NCI-H2171 (cell line): ENCODE data around the gene TBC1D4.
A peak's percentile ranks its signal among the peaks of the same experiment; 100 is the strongest.

Experiments
- DNase-seq: peaks from one replicate; lab custom pipeline; 2025; lab: John Stamatoyannopoulos, UW

The TBC1D4 gene

GRCh38 chr13:75391432-75392100, 90.4 kb downstream of the TBC1D4 start:
- DNase-seq, result no peak

GRCh38 chr13:75390229-75390628, 91.7 kb downstream of the TBC1D4 start:
- DNase-seq, result no peak

GRCh38 chr13:75385708-75386083, 96.3 kb downstream of the TBC1D4 start:
- DNase-seq, result no peak

- DNase-seq, result no peak
Measured at GRCh38 chr13:75384879-75385707, 96.9 kb downstream of the TBC1D4 start.

GRCh38 chr13:75383064-75383715, 98.8 kb downstream of the TBC1D4 start:
- DNase-seq, result no peak

- no peak for DNase-seq
Measured at GRCh38 chr13:75378301-75378700, 103.7 kb downstream of the TBC1D4 start.

GRCh38 chr13:75376792-75377402, 105.1 kb downstream of the TBC1D4 start:
- no peak for DNase-seq

- no peak for DNase-seq
Measured at GRCh38 chr13:75375329-75375728, 106.6 kb downstream of the TBC1D4 start.

GRCh38 chr13:75373988-75374387, 108.0 kb downstream of the TBC1D4 start:
- DNase-seq, result no peak

GRCh38 chr13:75372923-75373841, 108.8 kb downstream of the TBC1D4 start:
- no peak for DNase-seq

- peak; percentile 35 for DNase-seq
Measured at GRCh38 chr13:75372517-75372916, 109.5 kb downstream of the TBC1D4 start.

- DNase-seq, result no peak
Measured at GRCh38 chr13:75371203-75371602, 110.8 kb downstream of the TBC1D4 start.

- no peak for DNase-seq
Measured at GRCh38 chr13:75370774-75371173, 111.2 kb downstream of the TBC1D4 start.

- no peak for DNase-seq
Measured at GRCh38 chr13:75369981-75370380, 112.0 kb downstream of the TBC1D4 start.

- DNase-seq, result no peak
Measured at GRCh38 chr13:75368167-75368566, 113.8 kb downstream of the TBC1D4 start.

GRCh38 chr13:75366380-75367280, 115.3 kb downstream of the TBC1D4 start:
- DNase-seq, result no peak

- no peak for DNase-seq
Measured at GRCh38 chr13:75365724-75366173, 116.2 kb downstream of the TBC1D4 start.

- DNase-seq, result no peak
Measured at GRCh38 chr13:75364131-75364713, 117.7 kb downstream of the TBC1D4 start.

GRCh38 chr13:75363371-75363770, 118.6 kb downstream of the TBC1D4 start:
- no peak for DNase-seq

- no peak for DNase-seq
Measured at GRCh38 chr13:75362026-75362425, 119.9 kb downstream of the TBC1D4 start.
